A549 treated with DMSO at 1 μM for 4 hours (cell line): ENCODE data around the gene AMPD1. TPM values are rescaled to one million over a fixed set of nuclear protein-coding genes. Genes with fewer than 3 reads are reported as not detected.

ENCODE experiments used
- total RNA-seq: library from RNA; stranded (reverse); fragments of 200-300 nt; extraction: Qiagen RNA extraction; gene quantifications from 5 replicates; pipeline ENCODE4 v1.2.3, GENCODE V29; 2022; ENCODE audit warnings: low read depth

The AMPD1 gene
- total RNA-seq, result not detected in 5 replicates

DNA sequence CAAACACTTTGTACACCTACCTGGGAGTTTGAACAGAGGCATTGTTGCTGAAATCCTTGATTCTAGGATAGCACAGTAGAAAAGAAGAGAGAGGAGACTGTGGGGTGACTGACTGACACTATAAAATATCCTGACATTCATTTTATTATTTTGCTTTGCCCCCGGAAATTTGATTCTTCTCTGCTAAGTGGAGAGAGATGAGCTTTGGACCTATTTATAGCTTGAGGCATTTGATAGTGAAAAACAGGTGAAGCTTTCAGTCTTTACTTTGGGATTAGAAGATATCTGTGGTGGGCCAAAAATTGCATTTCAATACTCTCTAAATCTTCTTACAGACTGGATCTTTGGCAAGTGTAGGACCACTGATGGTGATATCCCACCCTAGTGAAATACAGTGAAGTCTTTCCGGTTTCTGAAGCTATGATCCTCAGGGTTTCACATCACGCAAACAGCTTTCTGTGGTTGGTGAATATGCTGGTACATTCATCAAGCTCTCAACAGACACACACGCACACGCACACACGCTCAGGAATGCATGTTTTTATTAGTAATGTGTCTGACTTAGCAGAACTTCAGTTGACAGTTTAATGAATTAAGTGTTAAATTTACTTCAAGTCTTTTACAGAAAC is at the start of gene AMPD1:
Gene AMPD1 (minus strand): TSS at position 117 of the 629 bp plus-strand sequence. CDS start 75 bp downstream, at position 42.

DNA sequence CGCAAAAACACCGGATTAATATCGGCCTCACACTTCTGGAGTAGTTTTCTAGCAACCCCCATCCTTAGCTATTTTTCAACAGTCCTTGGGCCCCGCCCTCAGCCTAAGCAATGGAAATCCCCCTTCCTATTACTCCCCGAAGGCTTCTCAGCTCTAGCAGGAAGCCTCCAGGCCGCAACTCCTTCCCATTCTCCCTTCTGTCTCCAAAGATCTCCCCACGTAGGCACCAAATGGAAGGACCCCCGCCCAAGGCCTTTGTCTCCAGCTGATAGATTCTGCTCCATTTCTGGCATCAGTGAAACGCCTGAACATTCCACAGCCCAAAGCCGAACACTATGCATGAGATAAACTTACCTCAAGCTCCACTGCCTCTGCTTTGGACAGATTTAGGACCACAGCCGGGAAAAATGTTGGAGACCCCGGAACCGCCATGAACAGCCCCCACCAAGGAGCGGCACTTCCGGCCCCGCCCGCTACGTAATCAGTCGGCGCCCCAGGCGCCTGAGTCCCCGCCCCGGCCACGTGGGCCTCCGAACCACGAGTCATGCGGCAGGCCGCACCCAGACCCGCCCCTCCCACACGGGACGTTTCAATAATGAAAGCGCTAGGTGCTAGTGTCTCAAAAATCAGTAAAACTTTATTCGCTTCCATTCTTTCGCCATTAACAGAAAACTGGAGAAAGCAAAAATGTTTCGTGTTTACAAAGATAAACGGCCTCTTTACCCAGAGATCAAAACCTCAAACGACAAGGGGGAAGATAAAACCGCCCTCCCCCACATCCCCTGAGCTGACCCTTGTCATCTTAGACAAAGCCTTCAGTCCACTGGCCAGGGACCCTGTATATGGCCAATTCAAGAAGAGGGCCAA is 21.2 kb upstream of the AMPD1 start, which contains the start of gene NRAS:
Gene NRAS (minus strand): TSS at position 468 of the 867 bp plus-strand sequence. CDS start 611 bp downstream, outside the sequence.

GRCh38 chr1:114669562-114670082 is 25.7 kb downstream of the AMPD1 start, which contains the start of gene DENND2C:
Gene DENND2C (minus strand): TSS chr1:114670049. CDS start chr1:114625984, 44,065 bp downstream.

Other genes with a start within 250 kb of the AMPD1 start
- 10.7 to 16.9 TPM (median 15.2 TPM) in 5 replicates for gene TRIM33, start 184.3 kb downstream of the AMPD1 start, total RNA-seq
- 26.3 to 31.4 TPM (median 30.4 TPM) in 5 replicates for gene BCAS2, start 113.9 kb downstream of the AMPD1 start, total RNA-seq
- gene DENND2C, start 25.5 kb downstream of the AMPD1 start, total RNA-seq, result 0.28 to 0.72 TPM (median 0.41 TPM) in 5 replicates
- 27.3 to 37.2 TPM (median 31.9 TPM) in 5 replicates for gene NRAS, start 21.2 kb upstream of the AMPD1 start, total RNA-seq
- 128 to 163 TPM (median 146 TPM) in 5 replicates for gene CSDE1, start 62.4 kb upstream of the AMPD1 start, total RNA-seq
- 15.5 to 21.7 TPM (median 18.2 TPM) in 5 replicates for gene SIKE1, start 85.1 kb upstream of the AMPD1 start, total RNA-seq
- gene SYCP1, start 159.3 kb upstream of the AMPD1 start, total RNA-seq, result not detected in 5 replicates